NCI-H2227 (cell line): ENCODE data around the gene DST.
A peak's percentile ranks its signal among the peaks of the same experiment; 100 is the strongest.
"Not testable (repeated sequence)": the region's sequence is repeated elsewhere in the genome, so short reads cannot be mapped to it uniquely, and the experiment has no call there.

Experiments
- DNase-seq: peaks from one replicate; lab custom pipeline; 2025; ENCODE audit not compliant: unreplicated experiment; lab: John Stamatoyannopoulos, UW

Gene DST

GRCh38 chr6:56518995-56519767 is 123.5 kb downstream of the DST start:
- DNase-seq = no peak

GRCh38 chr6:56517155-56517745 is 125.4 kb downstream of the DST start:
- DNase-seq = peak; percentile 54

GRCh38 chr6:56516003-56516402 is 126.7 kb downstream of the DST start:
- DNase-seq = no peak

GRCh38 chr6:56515081-56515905 is 127.4 kb downstream of the DST start:
- peak; percentile 16 for DNase-seq

- DNase-seq = no peak
These were observed 128.3 kb downstream of the DST start for GRCh38 chr6:56514395-56514794.

- no peak for DNase-seq
These were observed 129.1 kb downstream of the DST start for GRCh38 chr6:56513631-56514030.

GRCh38 chr6:56511591-56511990 is 131.1 kb downstream of the DST start:
- DNase-seq = no peak

GRCh38 chr6:56510984-56511531 is 131.6 kb downstream of the DST start:
- no peak for DNase-seq

GRCh38 chr6:56509031-56509430 is 133.7 kb downstream of the DST start:
- DNase-seq = no peak

GRCh38 chr6:56507517-56507916 is 135.2 kb downstream of the DST start:
- DNase-seq = no peak

- DNase-seq = no peak
These were observed 137.0 kb downstream of the DST start for GRCh38 chr6:56505512-56506260.

GRCh38 chr6:56501993-56502392 is 140.7 kb downstream of the DST start:
- no peak for DNase-seq

- no peak for DNase-seq
These were observed 143.6 kb downstream of the DST start for GRCh38 chr6:56499095-56499494.

GRCh38 chr6:56497691-56498090 is 145.0 kb downstream of the DST start:
- no peak for DNase-seq

GRCh38 chr6:56497240-56497639 is 145.4 kb downstream of the DST start:
- no peak for DNase-seq

- not testable (repeated sequence) for DNase-seq
These were observed 146.0 kb downstream of the DST start for GRCh38 chr6:56496650-56497049.

GRCh38 chr6:56495654-56496053 is 147.0 kb downstream of the DST start:
- no peak for DNase-seq

GRCh38 chr6:56491606-56492328 is 150.9 kb downstream of the DST start:
- DNase-seq = peak; percentile 82

- no peak for DNase-seq
These were observed 151.7 kb downstream of the DST start for GRCh38 chr6:56490993-56491392.

- no peak for DNase-seq
These were observed 153.1 kb downstream of the DST start for GRCh38 chr6:56489559-56489958.
